ENCODE results near the gene MYBPHL.

Gene MYBPHL

DNA sequence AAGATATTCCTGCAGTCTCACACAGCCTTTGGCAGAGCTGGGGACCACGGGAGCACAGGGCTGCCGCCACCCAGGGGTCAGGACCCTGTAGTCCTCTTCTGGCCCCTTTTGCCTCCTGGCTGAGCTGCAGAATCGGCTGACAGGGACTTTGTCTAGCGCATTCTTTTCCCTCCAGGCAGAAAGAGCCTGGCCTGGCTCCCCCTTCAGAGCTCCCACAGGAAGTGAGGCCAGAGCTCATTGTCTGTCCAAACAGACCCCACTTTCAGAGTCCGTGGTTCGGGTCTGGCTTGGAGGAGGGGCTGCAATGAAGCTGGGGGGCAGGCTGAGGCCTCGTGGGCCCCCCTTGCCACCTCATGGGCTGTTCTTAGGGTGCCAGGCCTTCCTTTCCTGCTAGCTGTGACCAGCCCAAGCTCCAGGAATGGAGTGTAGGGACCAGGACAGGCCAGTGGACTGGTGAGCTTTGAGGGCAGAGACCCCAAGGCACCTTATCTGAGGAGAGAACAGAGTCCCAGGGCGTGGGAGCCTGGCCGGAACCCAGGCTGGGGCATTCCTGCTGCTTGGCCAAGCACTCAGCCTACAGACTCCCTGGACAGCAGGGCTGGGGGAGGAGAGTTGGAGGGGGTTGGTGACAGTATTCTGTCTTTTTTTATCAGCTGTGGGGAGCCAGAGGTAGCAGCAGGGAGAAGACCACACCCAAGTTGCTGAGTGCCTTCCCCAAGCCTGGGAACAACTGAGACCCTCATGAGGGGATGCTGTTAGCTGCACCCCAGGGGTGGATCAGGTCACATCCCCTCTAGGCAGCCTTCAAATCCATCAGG lies 52.8 kb downstream of the MYBPHL start:
- in situ Hi-C loops (cut with MboI; ENCODE audit: low pct_unique_long_range_greater_than_20kb, low sequenced_read_pairs, unreplicated experiment): no loop called here
- TF ChIP-seq, protein P1, sequence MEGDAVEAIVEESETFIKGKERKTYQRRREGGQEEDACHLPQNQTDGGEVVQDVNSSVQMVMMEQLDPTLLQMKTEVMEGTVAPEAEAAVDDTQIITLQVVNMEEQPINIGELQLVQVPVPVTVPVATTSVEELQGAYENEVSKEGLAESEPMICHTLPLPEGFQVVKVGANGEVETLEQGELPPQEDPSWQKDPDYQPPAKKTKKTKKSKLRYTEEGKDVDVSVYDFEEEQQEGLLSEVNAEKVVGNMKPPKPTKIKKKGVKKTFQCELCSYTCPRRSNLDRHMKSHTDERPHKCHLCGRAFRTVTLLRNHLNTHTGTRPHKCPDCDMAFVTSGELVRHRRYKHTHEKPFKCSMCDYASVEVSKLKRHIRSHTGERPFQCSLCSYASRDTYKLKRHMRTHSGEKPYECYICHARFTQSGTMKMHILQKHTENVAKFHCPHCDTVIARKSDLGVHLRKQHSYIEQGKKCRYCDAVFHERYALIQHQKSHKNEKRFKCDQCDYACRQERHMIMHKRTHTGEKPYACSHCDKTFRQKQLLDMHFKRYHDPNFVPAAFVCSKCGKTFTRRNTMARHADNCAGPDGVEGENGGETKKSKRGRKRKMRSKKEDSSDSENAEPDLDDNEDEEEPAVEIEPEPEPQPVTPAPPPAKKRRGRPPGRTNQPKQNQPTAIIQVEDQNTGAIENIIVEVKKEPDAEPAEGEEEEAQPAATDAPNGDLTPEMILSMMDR (IDR thresholded peaks at IDR 0.05; ENCODE audit: extremely low read depth, insufficient read depth, missing control alignments): no peak
- DNase-seq (ENCODE audit: low spot score): no peak

DNA sequence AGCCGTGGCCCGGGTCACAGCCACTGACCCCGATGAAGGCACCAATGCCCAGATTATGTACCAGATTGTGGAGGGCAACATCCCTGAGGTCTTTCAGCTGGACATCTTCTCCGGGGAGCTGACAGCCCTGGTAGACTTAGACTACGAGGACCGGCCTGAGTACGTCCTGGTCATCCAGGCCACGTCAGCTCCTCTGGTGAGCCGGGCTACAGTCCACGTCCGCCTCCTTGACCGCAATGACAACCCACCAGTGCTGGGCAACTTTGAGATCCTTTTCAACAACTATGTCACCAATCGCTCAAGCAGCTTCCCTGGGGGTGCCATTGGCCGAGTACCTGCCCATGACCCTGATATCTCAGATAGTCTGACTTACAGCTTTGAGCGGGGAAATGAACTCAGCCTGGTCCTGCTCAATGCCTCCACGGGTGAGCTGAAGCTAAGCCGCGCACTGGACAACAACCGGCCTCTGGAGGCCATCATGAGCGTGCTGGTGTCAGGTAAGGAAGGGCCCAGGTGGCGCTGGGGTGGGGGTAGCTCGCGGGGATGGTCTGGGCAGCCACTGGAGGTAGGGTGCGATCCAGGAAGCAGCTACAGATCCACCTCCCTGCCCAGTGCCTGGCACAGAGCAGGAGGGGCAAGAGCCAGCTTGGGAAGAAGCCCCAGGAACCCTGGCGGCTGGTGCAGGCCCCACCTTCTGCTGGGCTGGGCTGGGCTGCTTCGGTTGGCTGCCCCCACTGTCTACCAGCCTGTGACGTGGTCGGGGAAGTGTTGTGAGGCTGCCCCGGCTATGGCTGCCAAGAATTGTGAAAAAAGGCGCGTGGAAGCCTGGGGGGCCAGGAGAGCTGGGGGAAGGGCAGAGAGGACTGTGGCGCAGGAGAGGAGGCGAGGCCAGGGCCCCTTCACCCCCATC lies 53.7 kb downstream of the MYBPHL start:
- in situ Hi-C loops (cut with MboI; ENCODE audit: low pct_unique_long_range_greater_than_20kb, low sequenced_read_pairs, unreplicated experiment): no loop called here
- TF ChIP-seq, protein P1 (IDR thresholded peaks at IDR 0.05; ENCODE audit: extremely low read depth, insufficient read depth, missing control alignments): no peak
- no peak for DNase-seq (ENCODE audit: low spot score)

DNA sequence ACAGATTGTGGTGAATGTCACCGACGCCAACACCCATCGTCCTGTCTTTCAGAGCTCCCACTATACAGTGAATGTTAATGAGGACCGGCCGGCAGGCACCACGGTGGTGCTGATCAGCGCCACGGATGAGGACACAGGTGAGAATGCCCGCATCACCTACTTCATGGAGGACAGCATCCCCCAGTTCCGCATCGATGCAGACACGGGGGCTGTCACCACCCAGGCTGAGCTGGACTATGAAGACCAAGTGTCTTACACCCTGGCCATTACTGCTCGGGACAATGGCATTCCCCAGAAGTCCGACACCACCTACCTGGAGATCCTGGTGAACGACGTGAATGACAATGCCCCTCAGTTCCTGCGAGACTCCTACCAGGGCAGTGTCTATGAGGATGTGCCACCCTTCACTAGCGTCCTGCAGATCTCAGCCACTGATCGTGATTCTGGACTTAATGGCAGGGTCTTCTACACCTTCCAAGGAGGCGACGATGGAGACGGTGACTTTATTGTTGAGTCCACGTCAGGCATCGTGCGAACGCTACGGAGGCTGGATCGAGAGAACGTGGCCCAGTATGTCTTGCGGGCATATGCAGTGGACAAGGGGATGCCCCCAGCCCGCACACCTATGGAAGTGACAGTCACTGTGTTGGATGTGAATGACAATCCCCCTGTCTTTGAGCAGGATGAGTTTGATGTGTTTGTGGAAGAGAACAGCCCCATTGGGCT lies 54.5 kb downstream of the MYBPHL start:
- DNase-seq (ENCODE audit: low spot score): no peak
- in situ Hi-C loops (cut with MboI; ENCODE audit: low pct_unique_long_range_greater_than_20kb, low sequenced_read_pairs, unreplicated experiment): no loop called here
- TF ChIP-seq, protein P1 (IDR thresholded peaks at IDR 0.05; ENCODE audit: extremely low read depth, insufficient read depth, missing control alignments): no peak

DNA sequence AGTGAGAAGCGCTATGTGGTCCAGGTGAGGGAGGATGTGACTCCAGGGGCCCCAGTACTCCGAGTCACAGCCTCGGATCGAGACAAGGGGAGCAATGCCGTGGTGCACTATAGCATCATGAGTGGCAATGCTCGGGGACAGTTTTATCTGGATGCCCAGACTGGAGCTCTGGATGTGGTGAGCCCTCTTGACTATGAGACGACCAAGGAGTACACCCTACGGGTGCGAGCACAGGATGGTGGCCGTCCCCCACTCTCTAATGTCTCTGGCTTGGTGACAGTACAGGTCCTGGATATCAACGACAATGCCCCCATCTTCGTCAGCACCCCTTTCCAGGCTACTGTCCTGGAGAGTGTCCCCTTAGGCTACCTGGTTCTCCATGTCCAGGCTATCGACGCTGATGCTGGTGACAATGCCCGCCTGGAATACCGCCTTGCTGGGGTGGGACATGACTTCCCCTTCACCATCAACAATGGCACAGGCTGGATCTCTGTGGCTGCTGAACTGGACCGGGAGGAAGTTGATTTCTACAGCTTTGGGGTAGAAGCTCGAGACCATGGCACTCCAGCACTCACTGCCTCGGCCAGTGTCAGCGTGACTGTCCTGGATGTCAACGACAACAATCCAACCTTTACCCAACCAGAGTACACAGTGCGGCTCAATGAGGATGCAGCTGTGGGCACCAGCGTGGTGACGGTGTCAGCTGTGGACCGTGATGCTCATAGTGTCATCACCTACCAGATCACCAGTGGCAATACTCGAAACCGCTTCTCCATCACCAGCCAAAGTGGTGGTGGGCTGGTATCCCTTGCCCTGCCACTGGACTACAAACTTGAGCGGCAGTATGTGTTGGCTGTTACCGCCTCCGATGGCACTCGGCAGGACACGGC lies 55.3 kb downstream of the MYBPHL start:
- in situ Hi-C loops (cut with MboI; ENCODE audit: low pct_unique_long_range_greater_than_20kb, low sequenced_read_pairs, unreplicated experiment): no loop called here

DNA sequence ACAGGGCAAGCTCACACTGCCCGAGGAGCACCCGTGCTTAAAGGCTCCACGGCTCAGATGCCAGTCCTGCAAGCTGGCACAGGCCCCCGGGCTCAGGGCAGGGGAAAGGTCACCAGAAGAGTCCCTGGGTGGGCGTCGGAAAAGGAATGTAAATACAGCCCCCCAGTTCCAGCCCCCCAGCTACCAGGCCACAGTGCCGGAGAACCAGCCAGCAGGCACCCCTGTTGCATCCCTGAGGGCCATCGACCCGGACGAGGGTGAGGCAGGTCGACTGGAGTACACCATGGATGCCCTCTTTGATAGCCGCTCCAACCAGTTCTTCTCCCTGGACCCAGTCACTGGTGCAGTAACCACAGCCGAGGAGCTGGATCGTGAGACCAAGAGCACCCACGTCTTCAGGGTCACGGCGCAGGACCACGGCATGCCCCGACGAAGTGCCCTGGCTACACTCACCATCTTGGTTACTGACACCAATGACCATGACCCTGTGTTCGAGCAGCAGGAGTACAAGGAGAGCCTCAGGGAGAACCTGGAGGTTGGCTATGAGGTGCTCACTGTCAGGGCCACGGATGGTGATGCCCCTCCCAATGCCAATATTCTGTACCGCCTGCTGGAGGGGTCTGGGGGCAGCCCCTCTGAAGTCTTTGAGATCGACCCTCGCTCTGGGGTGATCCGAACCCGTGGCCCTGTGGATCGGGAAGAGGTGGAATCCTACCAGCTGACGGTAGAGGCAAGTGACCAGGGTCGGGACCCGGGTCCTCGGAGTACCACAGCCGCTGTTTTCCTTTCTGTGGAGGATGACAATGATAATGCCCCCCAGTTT lies 56.1 kb downstream of the MYBPHL start:
- in situ Hi-C loops (cut with MboI; ENCODE audit: low pct_unique_long_range_greater_than_20kb, low sequenced_read_pairs, unreplicated experiment): no loop called here
- TF ChIP-seq, protein P1 (IDR thresholded peaks at IDR 0.05; ENCODE audit: extremely low read depth, insufficient read depth, missing control alignments): no peak
- no peak for DNase-seq (ENCODE audit: low spot score)

More for the DNA sequence above, 55.3 kb downstream of the MYBPHL start:
- no peak for DNase-seq (ENCODE audit: low spot score)
- TF ChIP-seq, protein P1 (IDR thresholded peaks at IDR 0.05; ENCODE audit: extremely low read depth, insufficient read depth, missing control alignments): no peak
